Panc1 (cell line): ENCODE data around the gene PARD6B.
"Not testable (repeated sequence)": the region's sequence is repeated elsewhere in the genome, so short reads cannot be mapped to it uniquely, and the experiment has no call there.

ENCODE experiments used
- CTCF ChIP-seq: fragments of 450-650 bp; IDR thresholded peaks from 2 replicates; pipeline ENCODE4 v1.5.1; 2017; ENCODE audit warnings: mild to moderate bottlenecking
- POLR2AphosphoS5 ChIP-seq: IDR thresholded peaks from 2 replicates; pipeline ENCODE4 v1.6.1; 2012; ENCODE audit warnings: mild to moderate bottlenecking, low read depth, low read length, moderate library complexity
- TCF7L2 ChIP-seq: IDR thresholded peaks from 2 replicates; pipeline ENCODE4 v1.6.1; 2011; ENCODE audit warnings: mild to moderate bottlenecking, low read depth, low read length, inconsistent platforms

DNA sequence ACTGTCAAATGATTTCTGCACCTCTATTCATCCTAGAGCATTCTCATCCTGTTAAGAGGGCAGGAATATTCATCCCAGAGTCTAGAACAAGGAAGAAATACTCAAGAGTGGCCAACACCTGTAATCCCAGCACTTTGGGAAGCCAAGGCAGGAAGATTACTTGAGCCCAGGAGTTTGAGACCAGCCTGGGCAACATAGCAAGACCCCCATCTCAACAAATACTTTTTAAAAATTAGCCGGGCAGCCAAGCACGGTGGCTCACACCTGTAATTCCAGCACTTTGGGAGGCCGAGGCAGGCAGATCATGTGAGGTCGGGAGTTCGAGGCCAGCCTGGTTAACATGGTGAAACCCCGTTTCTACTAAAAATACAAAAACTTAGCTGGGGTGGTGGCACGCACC, 33.1 kb upstream of the PARD6B start:
- not testable (repeated sequence) for TF ChIP-seq POLR2AphosphoS5, TCF7L2, CTCF
